Measurements from ENCODE around the gene PSORS1C1.
"Not testable (repeated sequence)": the region's sequence is repeated elsewhere in the genome, so short reads cannot be mapped to it uniquely, and the experiment has no call there.

PSORS1C1 gene

GRCh38 chr6:31158140-31158862, 43.7 kb downstream of the PSORS1C1 start, which contains the start of gene TCF19:
TCF19 (plus strand) TSS chr6:31158589; CDS start chr6:31159470, 881 bp downstream.
- Histone ChIP-seq H3K9me3 (ENCODE audit: severe bottlenecking) (no peaks in the 10 kb centered on the region), H3K36me3 (peaks cover 76% of the 10 kb centered on the region), H3K27me3 (ENCODE audit: insufficient read depth, low read depth, severe bottlenecking) (no peaks in the 10 kb centered on the region), H3K4me3 (ENCODE audit: low read depth, low read length) (peak within 1 kb of the TSS; percentile 65), H3K27ac (peak within 1 kb of the TSS; percentile 84)
- no peak for TF ChIP-seq CTCF (IDR thresholded peaks at IDR 0.05; ENCODE audit: low read depth, low read length)
- peak; percentile 100 for DNase-seq

DNA sequence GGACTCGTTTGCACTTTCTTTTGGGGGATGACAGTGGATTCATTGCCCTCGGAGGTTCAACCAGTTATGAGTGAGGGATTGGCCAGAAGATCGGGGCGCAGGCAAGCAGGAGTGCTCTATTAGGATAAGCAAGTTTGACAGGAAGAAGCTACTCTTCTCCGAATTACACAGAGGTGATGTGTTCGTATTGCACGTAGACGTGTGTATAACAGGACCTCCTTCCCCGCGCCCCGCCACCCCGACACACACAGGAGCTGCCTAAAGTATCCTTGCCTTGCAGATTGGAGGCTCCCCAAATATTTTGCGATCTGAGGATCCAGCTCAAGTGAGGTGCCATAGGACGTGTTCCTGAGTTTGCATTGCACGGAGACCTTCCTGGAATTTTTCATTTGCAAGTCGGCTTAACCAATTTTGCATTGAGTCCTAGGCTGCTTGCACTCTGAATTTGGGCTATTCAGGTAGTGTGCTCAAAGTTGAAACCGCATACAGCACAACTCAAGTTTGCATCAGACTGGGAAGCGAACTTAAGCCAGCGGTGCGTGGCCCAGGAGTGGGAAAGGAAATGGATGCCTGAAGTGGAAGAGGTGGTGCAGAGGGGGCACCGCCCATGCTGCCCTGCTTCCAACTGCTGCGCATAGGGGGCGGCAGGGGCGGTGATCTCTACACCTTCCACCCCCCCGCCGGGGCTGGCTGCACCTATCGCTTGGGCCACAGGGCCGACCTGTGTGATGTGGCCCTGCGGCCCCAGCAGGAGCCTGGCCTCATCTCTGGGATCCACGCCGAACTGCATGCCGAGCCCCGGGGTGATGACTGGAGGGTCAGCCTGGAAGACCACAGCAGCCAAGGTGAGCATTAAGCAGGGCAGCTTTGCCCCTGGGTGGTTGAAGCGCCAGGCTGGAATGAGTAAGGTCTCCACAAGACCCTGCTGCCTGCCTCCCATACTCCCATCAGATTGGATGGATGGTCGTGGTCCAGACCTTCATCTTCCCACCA, 44.6 kb downstream of the PSORS1C1 start:
- peaks cover 75% of the 10 kb centered on the region for H3K36me3 ChIP-seq
- no peaks in the 10 kb centered on the region for H3K27me3 ChIP-seq (ENCODE audit: insufficient read depth, low read depth, severe bottlenecking)
- H3K9me3 ChIP-seq (ENCODE audit: severe bottlenecking) = no peaks in the 10 kb centered on the region
- TF ChIP-seq CTCF (IDR thresholded peaks at IDR 0.05; ENCODE audit: low read depth, low read length) = no peak
- H3K27ac ChIP-seq = peak overlapping the region; percentile 75
- H3K4me3 ChIP-seq (ENCODE audit: low read depth, low read length) = peak overlapping the region; percentile 65
- DNase-seq = no peak

DNA sequence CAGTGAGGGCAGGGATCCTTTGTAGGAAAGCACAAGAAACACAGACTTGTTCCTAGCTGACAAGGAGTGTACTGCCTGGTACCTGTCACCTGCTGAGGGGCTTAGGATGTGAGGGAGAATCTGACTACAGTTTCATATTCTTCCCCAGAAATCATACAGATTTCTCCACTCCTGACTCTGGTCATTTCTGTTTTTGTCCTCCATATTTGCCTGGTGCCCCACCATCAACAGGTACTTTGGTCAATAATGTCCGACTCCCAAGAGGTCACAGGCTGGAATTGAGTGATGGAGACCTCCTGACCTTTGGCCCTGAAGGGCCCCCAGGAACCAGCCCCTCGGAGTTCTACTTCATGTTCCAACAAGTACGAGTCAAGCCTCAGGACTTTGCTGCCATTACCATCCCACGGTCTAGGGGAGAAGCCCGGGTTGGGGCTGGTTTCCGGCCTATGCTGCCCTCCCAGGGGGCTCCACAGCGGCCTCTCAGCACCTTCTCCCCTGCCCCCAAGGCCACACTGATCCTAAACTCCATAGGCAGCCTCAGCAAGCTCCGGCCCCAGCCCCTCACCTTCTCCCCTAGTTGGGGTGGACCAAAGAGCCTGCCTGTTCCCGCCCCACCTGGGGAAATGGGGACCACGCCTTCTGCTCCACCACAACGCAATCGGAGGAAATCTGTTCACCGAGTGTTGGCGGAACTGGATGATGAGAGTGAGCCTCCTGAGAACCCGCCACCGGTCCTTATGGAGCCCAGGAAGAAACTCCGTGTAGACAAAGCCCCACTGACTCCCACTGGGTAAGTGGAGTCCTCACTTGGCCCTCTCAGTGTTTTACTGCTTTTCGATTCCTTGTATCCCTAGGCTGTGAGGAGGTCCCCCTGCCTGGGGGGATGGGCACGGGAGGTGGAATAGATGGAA, 46.9 kb downstream of the PSORS1C1 start:
- H3K36me3 ChIP-seq = peaks cover 55% of the 10 kb centered on the region
- H3K9me3 ChIP-seq (ENCODE audit: severe bottlenecking) = no peaks in the 10 kb centered on the region
- DNase-seq = no peak
- H3K4me3 ChIP-seq (ENCODE audit: low read depth, low read length) = no peak overlapping the region
- TF ChIP-seq CTCF (IDR thresholded peaks at IDR 0.05; ENCODE audit: low read depth, low read length) = no peak
- H3K27ac ChIP-seq = no peak overlapping the region
- H3K27me3 ChIP-seq (ENCODE audit: insufficient read depth, low read depth, severe bottlenecking) = no peaks in the 10 kb centered on the region

- no peaks in the 10 kb centered on the region for H3K27me3 ChIP-seq (ENCODE audit: insufficient read depth, low read depth, severe bottlenecking)
- TF ChIP-seq CTCF (IDR thresholded peaks at IDR 0.05; ENCODE audit: low read depth, low read length) = no peak
- H3K27ac ChIP-seq = no peak overlapping the region
- no peaks in the 10 kb centered on the region for H3K9me3 ChIP-seq (ENCODE audit: severe bottlenecking)
- H3K36me3 ChIP-seq = peaks cover 57% of the 10 kb centered on the region
- DNase-seq = no peak
- no peak overlapping the region for H3K4me3 ChIP-seq (ENCODE audit: low read depth, low read length)
These were observed 48.0 kb downstream of the PSORS1C1 start for GRCh38 chr6:31162463-31163165.

DNA sequence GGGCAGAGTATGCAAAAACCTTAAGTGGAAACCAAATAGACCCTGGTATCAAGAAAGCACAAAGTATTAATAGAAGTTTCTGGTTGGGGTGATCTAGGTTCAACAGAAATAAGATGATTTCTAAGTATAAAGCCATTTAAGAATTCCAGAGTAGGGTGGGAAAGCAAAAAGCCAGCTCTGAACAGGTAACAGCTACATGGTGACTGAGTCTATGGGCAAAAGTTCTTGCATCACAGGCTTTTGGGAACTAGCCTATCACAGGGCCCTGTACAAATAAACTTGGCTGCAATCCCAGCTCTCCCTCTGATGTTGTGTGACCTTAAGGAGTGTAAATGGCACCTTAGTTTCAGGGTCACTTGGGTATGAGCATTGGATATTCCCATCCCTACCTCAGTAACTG, 49.3 kb downstream of the PSORS1C1 start:
- no peak for DNase-seq
- no peak for TF ChIP-seq CTCF (IDR thresholded peaks at IDR 0.05; ENCODE audit: low read depth, low read length)
- no peak overlapping the region for H3K4me3 ChIP-seq (ENCODE audit: low read depth, low read length)
- H3K36me3 ChIP-seq = peaks cover 60% of the 10 kb centered on the region
- H3K27ac ChIP-seq = no peak overlapping the region
- no peaks in the 10 kb centered on the region for H3K9me3 ChIP-seq (ENCODE audit: severe bottlenecking)
- no peaks in the 10 kb centered on the region for H3K27me3 ChIP-seq (ENCODE audit: insufficient read depth, low read depth, severe bottlenecking)

DNA sequence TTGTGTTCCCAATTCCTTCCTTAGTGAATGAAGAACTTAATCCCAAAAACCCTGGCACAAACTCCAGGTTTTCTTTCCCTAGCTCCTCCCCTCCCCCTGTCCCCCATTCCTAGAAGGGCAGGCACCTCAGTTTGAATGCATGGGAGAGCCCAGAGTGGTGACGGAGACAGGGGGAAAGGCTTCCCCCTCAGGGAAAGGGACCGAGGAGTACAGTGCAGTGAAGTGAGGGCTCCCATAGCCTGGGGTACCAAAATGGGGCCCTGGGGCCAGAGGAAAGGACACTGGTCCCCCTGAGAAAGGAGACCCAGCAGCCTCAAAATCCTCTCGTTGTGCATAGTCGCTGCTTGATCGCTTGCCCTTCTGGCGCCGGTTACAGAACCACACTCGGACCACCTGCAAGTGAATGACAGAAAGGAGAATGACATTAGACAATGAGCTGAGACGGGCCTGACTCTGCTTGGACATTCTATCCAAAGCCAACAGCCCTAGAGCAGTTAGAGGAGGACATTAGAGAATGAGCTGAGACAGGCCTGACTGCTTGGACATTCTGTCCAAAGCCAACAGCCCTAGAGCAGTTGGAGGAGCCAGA, 50.0 kb downstream of the PSORS1C1 start:
- not testable (repeated sequence) for H3K9me3 ChIP-seq (ENCODE audit: severe bottlenecking); H3K4me3 ChIP-seq (ENCODE audit: low read depth, low read length); DNase-seq; H3K27me3 ChIP-seq (ENCODE audit: insufficient read depth, low read depth, severe bottlenecking)
- Histone ChIP-seq H3K27ac (peak overlapping the region; percentile 77), H3K36me3 (peaks cover 54% of the 10 kb centered on the region)

GRCh38 chr6:31165064-31165832, 50.6 kb downstream of the PSORS1C1 start:
- not testable (repeated sequence) for H3K9me3 ChIP-seq (ENCODE audit: severe bottlenecking); H3K27me3 ChIP-seq (ENCODE audit: insufficient read depth, low read depth, severe bottlenecking); H3K4me3 ChIP-seq (ENCODE audit: low read depth, low read length)
- DNase-seq = peak; percentile 90
- peak overlapping the region; percentile 77 for H3K27ac ChIP-seq
- peaks cover 47% of the 10 kb centered on the region for H3K36me3 ChIP-seq

Data from WERI-Rb-1 (cell line).